IPS-18a (cell line): ENCODE results near the gene NUBP2.

Experiments used
- H3K27ac ChIP-seq: one replicate; pipeline ENCODE4 v1.5.1; 2013; ENCODE audit warnings: low read length
- H3K27me3 ChIP-seq: one replicate; pipeline ENCODE4 v1.6.1; 2013; ENCODE audit warnings: mild to moderate bottlenecking, low read length; ENCODE audit not compliant: control insufficient read depth, insufficient read depth
- H3K36me3 ChIP-seq: one replicate; pipeline ENCODE4 v1.6.1; 2013; ENCODE audit warnings: low read depth, low read length; ENCODE audit not compliant: control insufficient read depth
- H3K4me1 ChIP-seq: one replicate; pipeline ENCODE4 v1.6.1; 2013; ENCODE audit warnings: low read depth, low read length; ENCODE audit not compliant: control insufficient read depth
- H3K4me3 ChIP-seq: one replicate; pipeline ENCODE4 v1.5.1; 2013; ENCODE audit warnings: low read length
- H3K9ac ChIP-seq: one replicate; pipeline ENCODE4 v1.6.1; 2013; ENCODE audit warnings: mild to moderate bottlenecking, low read length, moderate library complexity
- H3K9me3 ChIP-seq: one replicate; pipeline ENCODE4 v1.6.1; 2013; ENCODE audit warnings: low read depth, low read length; ENCODE audit not compliant: control insufficient read depth

The NUBP2 gene

GRCh38 chr16:1831186-1832075, 48.7 kb downstream of the NUBP2 start:
- Histone ChIP-seq H3K27ac (no peak overlapping the region), H3K36me3 (no peaks in the 10 kb centered on the region)

GRCh38 chr16:1832838-1833454, 50.2 kb downstream of the NUBP2 start:
- no peaks in the 10 kb centered on the region for H3K27me3 ChIP-seq
- no peak overlapping the region for H3K4me3 ChIP-seq
- H3K9me3 ChIP-seq: no peaks in the 10 kb centered on the region
- no peaks in the 10 kb centered on the region for H3K4me1 ChIP-seq
- H3K9ac ChIP-seq: no peak overlapping the region
- H3K27ac ChIP-seq: no peak overlapping the region
- H3K36me3 ChIP-seq: no peaks in the 10 kb centered on the region

More at GRCh38 chr16:1831186-1832075, 48.7 kb downstream of the NUBP2 start:
- Histone ChIP-seq H3K4me1 (no peaks in the 10 kb centered on the region), H3K9ac (no peak overlapping the region), H3K27me3 (no peaks in the 10 kb centered on the region), H3K9me3 (no peaks in the 10 kb centered on the region), H3K4me3 (no peak overlapping the region)

GRCh38 chr16:1834096-1834495, 51.3 kb downstream of the NUBP2 start:
- H3K36me3 ChIP-seq: no peaks in the 10 kb centered on the region
- no peaks in the 10 kb centered on the region for H3K9me3 ChIP-seq
- no peaks in the 10 kb centered on the region for H3K27me3 ChIP-seq
- H3K27ac ChIP-seq: no peak overlapping the region
- no peaks in the 10 kb centered on the region for H3K4me1 ChIP-seq
- no peak overlapping the region for H3K4me3 ChIP-seq
- H3K9ac ChIP-seq: no peak overlapping the region
